ENCODE data around the gene SPPL3.

SPPL3 gene

DNA sequence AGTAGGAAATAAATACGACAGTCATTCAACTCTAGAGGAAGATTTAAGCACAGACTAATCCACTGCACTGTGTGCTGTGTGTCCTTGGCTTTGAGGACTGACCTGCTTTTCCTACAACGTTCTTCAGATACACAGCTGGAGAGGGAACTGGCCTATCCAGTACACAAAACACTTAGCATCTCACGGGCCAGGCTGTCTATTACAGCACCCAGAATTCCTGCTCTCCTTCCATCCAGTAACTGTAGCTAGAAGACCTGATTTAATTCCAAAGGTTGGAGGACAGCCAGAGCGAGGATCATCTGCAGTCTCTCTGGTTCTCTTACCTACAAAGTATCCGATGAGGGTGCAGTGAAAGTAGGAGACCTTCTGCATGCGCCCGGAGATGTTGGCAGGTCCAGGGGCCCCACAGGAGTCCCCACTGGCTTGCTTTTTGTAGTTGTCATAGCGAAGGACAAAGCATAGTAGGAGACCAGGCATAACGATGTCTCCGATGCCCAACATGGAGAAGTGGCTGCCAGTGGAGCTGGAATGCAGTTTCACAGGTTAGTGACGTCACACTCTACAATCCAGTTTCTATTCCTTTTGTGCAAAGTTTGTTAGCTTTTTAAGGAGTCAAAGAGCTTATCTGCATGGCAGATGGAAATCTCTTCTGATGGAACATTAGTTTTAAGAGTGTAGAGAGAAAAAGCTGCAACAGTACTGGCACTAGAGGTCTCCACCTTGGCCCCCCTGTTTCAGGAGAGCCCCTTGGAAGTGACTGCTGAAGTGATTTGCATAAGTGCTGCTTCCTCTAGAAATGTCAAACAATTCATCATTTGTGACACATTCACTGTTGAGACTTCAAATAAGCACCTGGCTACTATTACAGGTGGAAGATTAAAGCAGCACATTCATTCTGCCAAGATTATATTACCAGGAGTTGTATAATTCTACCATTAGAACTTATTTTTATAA lies 136.8 kb downstream of the SPPL3 start:
- DNase-seq, result no peak

DNA sequence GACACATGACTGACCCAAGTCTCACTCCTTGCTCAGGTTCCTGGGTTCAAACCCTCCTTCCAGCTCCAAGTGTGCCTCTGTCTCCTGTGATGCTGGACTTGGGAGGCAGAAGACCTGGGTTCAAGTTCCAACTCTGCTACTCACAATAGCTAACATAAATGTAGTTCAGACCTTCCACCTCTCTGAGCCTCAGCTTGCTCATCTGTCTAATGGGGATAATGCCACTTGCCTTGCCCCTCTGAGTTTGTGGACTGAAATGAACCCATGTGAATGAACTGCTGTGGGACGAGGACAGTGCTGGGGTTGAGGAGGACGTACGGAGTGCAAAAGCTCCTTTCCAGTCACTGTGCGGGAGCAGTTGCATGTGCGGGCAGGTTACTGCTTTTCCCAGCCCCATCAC lies 137.6 kb downstream of the SPPL3 start:
- no peak for DNase-seq

DNA sequence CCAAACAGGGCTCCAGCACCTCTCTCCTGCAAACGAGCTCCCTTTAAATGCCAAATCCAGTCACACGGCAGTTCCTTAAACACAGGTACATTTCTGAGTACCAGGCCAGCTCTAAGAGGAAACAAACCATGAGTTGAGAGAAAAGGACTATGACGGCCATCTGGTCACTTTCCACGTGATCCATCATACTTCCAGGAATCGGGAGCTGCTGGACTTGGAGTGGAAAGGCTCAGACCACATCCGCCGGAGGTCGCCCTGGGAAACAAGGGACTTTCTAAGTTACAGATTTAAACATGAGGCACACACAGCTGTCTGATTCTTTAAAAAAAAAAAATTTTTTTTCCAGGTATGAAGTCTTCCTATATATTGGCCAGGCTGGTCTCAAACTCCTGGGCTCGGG lies 139.3 kb downstream of the SPPL3 start:
- no peak for DNase-seq

DNA sequence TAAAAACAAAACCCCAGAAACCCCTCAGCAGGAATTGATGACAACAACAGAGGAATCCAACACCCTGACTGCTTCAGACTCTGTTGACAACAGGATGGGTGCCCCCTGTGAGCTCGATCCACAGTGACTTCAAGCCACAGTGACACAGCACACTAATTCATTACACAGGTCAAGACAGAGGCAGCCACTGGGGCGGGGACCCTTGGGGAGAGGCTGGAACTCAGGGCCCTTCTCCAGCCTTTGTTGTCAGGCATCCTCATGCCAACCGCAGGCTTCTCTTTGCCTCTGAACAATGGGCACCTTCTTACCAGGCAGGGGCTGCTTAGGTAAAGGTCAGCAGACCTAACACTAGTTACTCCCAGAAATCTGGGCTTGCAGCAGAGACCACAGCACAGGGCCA lies 140.9 kb downstream of the SPPL3 start:
- DNase-seq, result no peak

DNA sequence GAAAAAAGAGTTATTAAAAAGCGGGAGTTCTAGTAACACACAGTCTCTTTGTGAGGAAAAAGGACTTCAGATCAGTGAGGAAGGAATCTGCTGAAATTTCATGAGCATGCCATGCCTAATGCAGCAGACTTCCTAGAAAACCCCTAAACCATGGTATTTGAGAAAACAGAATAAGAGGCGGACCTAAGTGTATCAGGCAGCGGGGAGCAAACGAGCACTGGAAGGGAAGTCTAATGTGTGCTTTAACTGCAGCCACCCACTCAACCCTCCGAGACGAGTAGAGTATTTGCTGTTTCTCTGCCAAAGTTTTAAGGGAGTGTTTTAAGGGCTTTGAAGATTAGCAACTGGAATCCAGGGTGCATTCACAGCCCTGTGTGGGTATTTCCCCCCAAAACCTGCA lies 142.1 kb downstream of the SPPL3 start:
- no peak for DNase-seq

DNA sequence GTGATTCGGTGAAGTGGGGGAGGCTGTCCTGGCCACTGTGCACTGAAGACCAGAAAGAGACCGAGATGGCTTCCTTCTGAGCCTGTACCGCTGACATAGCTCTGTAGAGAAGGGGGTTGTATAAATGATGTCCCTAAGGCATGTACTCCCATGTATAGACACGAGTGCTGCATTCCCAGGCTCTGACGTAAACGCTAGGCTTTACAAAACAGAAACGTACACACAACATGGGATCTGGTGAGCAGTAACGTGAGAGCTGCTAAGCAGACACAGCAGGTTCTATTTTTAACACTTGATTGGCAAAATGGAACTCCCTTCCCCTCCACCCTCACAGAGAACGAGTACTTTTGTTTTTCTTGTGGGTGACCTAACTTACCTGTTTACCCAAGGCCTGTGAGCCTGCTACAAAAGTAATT lies 142.6 kb downstream of the SPPL3 start:
- no peak for DNase-seq

DNA sequence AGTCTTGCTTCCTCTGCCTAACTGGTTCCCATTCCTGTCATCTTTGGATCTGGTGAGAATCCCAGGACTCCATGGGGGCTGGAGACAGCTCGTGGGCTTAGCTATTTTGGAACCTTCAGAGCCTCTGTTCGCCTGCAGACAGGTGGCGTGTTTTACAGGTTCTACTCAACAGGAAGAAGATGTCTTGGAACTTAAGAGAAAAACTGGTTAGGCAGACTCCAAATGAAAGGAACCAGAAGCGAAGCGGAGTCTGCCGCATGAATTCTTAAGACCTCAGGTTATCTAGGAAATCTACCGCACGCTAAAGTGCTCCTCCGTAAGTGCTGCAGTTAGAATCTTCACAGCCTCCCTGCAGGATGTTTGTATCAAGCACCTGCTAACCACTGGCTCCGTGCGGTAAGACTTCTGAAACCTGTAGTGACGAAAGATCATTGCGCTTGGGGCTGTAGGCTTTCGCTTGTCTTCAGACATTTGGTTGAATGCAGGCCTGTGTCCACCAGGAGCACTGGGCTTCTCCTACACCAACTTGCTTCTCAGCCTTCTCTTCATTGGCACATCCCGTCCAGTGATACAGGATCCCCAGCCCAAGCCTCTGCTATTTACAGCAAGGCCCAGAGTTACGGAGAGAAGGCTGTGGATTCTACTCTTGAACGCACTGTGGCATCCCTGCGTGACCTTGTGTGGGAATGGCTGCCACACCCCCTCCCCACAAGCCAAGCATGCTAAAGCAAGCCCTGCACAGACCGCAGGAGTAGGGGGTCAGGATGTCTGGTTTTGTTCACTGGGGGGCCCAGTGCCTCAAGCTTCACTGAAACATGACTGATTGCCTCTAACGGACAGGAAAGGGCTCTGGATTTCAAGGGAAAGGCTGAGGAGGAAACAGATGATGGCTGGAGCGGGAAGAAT lies 143.6 kb downstream of the SPPL3 start:
- no peak for DNase-seq

DNA sequence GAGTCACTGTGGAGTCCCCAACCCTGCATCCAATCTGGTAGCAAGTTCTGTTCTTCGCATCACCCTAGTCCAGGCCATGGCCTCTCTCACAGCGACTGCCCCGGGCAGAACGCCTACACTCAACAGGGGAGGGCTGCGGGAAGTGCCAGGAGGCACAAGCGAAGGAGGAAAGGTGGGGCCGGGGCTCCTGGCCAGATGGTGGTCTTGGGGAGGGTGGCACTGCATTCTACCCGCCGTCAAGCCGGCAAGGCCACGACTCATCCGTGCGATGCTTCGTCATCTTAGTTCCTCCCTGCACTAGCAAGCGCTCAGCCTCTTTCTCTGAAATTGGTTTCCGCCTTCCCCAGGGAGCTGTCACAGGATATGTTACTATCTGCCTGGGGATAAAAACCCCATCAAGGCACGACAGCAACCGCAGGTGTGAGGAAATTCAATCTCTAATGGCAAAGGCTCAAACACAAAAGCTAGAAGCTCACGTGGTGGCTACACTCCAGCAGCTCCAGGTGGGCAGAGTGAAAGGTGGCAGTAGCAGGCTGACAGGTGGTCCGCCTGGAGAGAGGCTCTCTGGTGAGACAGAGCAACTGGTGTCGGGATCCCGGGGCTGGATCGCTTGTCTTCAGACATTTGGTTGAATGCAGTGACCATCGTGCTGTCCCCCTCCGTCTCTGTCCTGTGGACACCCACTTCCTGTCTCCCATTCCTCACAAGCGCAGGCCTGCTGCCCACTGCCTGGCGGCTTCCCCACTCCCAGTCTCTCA lies 144.4 kb downstream of the SPPL3 start:
- DNase-seq, result no peak

DNA sequence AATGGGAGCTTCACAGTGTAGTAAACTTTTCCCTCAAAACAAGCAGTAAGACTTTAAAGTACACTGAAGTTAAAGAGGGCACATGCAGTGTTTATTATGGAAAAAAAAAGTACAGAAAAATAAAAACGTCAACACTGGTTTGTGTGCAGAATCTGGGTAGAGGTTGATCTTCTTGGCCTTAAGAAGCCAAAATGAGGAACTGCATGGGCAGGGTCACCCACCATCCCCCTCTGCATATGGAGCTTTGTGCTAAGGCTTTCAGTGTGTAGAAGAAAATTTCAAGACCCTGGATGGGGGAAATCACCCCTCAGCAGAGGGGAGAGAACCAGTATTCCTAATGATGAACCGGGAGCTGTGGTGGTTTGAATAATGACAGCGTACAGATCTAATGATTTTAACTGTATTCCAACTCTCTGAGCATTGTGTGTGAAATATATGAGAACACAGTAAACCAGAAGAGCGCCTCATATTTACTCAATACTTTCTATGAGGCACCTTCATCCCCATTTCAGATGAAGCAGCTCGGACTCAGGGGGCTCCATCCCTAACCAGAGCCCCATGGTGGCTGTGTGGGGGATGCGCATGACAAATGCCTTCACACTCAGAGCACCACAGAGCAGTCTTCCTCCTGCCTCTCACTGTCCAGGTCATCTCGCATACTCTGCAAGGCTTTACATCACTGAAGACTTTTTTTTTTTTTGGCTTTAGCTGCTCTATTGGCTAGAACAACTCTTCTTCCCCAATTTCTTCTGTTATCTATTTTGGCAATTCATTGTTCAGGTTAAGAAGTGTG lies 145.2 kb downstream of the SPPL3 start:
- DNase-seq, result no peak

DNA sequence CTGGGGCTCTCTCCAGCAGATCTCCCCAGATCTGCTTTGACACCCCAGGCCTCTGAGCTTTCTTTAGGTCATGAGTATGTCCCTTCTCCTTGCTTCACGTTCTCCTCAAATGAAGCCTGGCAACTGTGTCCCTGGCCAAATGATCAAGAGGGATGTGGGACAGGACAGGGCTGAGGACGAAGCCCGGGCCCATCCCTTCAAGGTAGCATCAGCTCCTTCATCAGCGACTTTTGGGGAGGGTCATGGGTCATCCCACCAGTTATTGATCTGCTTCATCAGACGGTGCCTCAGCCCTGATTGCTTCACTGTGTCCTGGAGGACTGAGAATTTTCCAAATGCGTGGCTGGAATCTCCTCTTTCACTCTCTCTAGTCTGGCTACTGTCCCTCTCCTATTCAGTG lies 146.2 kb downstream of the SPPL3 start:
- DNase-seq, result no peak

DNA sequence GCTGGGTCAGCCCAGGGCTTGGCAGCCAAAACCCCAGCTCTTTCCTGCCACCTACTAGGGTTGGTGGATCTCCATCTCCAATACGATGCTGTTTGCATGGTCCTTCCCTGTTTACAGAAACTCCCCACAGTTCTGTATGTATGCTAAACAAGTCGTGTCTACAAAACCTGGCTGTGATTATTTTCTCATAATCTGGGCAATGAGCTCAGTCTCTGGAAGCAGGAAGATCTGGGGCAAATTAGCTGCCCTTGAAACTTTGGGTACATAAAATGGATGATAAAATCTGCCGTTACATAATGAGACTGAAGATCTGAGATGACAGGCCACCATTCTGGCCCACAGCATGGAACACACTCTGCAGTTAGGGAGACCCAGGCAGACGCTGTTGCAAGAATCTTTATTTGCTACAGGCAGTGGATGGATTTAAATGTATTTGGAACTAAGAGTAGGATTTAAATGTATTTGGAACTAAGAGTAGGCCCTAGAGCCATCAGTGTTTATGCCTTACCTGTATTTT lies 146.9 kb downstream of the SPPL3 start:
- no peak for DNase-seq

DNA sequence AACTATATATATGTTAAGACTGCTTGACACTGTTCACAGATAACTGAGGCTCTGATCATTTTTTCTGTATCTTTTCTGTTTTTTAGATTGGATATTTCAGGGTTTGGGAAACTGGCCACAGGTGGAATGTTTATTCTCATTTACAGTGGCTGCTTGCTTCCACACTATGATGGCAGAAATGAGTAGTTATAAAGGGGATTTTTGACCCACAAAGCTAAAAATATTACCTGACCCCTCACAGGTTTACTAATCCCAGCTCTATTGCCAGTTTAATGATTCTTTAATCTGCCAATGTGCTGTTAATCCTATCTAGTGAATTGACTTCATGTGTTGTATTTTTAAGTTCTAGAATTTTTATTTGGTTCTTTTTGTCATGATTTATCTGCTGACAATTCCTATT lies 148.9 kb downstream of the SPPL3 start:
- no peak for DNase-seq

DNA sequence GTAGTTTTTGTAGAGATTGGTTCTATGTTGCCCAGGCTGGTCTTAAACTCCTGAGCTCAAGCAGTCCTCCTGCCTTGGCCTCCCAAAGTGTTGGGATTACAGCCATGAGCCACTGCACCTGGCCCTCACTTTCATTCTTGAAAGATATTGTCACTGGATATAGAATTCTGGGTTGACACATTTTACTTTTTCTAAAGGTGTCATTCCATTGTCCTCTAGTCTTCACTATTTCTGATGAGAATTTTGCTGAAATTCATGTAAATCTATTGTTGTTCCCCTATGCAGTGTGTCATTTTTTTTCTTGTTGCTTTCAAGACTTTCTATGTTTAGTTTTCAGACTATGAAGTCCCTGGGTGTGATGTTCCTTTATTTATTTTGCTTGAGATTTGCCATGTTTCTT lies 149.4 kb downstream of the SPPL3 start:
- DNase-seq, result no peak

DNA sequence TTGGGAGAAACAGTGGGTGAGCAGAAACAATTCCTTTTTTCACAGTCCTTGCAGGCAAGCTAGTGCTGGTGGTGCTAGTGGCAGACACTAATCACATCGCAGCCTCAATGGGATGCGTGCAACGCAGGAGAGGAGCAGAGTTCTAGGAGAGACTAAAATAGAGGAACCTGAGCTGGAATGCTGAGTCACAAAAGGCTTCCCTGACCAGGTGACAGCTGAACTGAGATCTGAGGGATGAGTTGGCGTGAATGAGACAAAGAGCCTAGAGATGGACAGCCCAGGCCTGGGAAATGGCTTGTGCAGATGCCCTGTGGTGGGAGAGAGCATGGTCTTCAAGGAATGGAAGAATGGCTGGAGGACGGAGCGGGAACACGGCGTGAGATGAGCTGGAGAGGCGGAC lies 152.8 kb downstream of the SPPL3 start:
- DNase-seq, result no peak

DNA sequence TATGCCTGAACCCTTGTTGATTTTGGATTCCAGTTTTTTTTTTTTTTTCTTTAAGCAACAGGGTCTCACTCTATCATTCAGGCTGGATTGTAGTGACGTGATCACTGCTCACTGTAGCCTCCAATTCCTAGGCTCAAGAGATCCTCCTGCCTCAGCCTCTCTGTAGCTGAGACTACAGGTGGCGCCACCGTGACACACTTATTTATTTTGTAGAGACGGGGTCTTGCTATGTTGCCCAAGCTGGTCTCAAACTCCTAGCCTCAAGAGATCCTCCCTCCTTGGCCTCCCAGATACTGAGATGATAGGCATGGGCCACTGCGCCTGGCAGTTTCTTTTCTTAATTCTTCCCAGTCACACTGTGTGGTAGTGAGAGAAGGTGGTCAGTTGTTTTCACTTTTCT lies 153.4 kb downstream of the SPPL3 start:
- DNase-seq, result no peak

DNA sequence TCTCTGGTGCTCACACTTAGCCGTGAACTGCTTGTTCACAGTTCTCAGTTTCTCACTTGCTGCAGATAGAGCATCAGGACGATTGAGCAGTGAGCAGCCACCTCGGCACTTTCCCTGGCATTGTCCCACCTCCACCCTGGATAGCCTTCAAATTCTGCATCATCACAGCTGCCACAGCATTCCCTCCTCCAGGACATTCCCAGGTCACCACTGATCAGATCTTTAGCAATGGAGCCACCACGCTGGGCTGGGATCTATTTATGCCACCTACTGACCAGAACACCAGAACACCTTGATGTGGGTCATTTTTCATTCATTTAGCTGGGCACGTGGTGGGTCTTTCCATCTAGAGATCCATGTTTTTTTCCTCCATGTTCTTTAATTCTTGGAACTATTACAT lies 154.9 kb downstream of the SPPL3 start:
- DNase-seq, result no peak

DNA sequence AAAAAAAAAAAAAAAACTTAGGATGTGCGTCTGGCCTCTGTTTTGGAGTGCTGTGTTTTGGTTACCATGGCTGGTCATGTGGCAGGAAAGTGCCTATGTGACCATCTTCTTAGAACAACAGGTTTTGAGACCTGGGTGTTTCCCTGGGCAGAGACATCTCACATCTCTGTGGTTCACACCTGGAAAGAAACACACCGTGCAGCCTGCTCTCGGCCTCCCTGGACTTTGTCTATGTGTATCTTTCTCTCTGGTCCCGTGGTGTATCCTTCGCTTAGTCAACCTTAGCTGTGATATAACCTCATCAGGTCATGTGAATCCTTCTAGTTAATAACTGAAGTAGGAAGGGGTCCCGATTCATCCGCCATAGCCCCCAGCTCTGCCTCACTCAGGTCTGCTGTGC lies 155.9 kb downstream of the SPPL3 start:
- no peak for DNase-seq

DNA sequence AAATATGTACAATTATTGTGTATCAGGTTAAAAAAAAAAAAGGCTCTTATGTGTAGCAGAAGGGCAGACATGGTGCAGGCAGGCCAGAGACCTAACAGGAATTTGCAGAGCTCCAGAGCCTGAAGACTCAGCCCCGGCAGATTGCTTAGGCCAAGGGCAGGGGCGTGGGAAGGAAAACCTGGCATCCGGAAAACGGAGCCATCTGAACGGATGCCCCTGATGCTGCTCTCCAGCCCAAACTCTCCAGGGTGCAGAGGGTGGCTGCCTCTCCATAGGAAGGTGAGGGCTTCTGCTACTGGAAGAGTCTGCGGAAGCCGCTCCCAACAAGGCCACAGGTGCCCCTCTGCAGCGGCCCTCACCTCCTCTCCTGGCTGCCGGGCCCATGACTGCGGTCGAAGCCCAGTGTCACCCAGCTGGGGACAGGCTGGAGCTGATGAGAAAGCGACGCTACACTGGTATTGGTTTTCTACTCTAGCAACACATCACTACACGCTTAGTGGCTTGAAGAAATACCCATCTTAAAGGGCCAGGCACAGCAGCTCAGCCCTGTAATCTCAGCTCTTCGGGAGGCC lies 159.2 kb downstream of the SPPL3 start:
- DNase-seq, result no peak

DNA sequence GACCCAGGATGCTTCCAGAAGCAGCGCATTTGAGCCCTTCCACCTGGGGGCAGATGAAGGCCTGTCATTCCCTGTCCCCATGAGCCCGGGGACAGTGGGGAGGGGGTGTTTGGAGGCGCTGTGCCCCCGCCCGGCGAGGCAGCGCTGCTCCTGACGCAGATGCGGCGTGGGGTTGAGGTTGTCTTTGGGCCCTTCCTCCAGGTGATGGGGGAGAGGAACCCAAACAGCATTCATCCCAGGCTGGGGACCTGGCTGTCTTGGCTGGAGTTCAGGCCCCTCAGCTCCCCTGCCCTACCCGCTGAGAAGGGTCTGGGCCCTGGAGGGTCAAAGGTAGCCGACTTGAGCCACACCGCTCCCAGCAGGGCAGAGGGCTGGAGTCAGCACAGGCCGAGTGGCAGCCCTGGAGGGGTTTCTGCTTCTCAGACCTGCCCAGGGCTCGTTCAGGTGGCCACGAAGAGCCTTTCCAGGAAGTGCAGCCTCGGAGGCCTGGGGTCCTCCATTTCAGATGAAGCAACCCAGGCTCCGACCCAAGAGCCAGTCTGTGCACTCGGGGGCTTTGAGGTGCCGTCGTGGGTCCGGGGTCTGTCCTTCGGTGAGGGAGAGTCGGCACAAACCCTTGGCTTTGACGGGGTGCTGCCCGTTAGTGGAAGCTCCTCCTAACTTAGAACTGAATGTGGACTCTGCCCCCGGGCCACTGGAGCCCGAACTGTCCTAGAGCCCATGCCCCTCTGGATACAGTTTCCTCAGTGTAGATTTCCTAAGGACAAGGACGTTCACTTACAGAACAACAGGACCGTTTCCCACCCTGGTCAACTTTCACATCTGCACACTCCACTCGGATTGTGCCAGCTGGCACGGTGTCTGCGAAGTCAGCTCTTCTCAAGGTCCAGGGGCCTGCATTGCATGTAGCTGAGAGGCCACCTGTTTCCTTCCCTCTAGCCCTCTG lies 162.4 kb downstream of the SPPL3 start:
- no peak for DNase-seq

DNA sequence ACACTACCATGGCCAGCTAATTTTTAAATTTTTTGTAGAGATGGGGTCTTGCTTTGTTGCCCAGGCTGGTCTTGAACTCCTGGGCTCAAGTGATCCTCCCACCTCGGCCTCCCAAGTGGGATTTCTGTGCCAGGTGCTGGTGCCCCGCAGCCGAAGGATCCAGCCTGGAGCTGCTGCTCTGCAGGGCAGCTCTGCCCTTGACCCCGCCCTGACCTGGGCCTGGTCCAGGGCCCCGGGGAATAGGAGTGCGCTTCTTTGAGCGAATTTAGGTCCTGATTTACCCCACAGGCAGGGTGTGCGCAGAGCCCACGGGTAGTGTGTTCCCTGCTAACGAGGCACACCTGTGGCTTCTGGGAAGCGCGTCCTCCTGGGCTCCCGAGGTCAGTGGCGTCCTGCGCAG lies 163.3 kb downstream of the SPPL3 start:
- no peak for DNase-seq

Measured in CD4-positive, alpha-beta T cell treated with Interleukin-15 for 1 hour (primary cell).